HG03135 (cell line): ENCODE data around the gene C1orf174.

Source experiments
- ATAC-seq: cut with Tn5 transposase; IDR thresholded peaks from one replicate; pipeline ENCODE4 v1.9.1; 2021; ENCODE audit warnings: mild to moderate bottlenecking, moderate library complexity; ENCODE audit not compliant: unreplicated experiment

C1orf174 gene

GRCh38 chr1:3910857-3911845 is 11.1 kb upstream of the C1orf174 start:
- ATAC-seq, result no peak

- ATAC-seq, result no peak
Observed at GRCh38 chr1:3910049-3910731, 10.1 kb upstream of the C1orf174 start.

- ATAC-seq, result no peak
Observed at GRCh38 chr1:3909615-3910014, 9.5 kb upstream of the C1orf174 start.

GRCh38 chr1:3908886-3909517 is 8.9 kb upstream of the C1orf174 start:
- no peak for ATAC-seq

- ATAC-seq, result no peak
Observed at GRCh38 chr1:3907621-3908165, 7.6 kb upstream of the C1orf174 start.

- no peak for ATAC-seq
Observed at GRCh38 chr1:3907031-3907534, 7.0 kb upstream of the C1orf174 start.

- ATAC-seq, result no peak
Observed at GRCh38 chr1:3906672-3907020, 6.6 kb upstream of the C1orf174 start.

GRCh38 chr1:3905953-3906671 is 6.0 kb upstream of the C1orf174 start:
- ATAC-seq, result no peak

- ATAC-seq, result no peak
Observed at GRCh38 chr1:3905266-3905952, 5.3 kb upstream of the C1orf174 start.

- no peak for ATAC-seq
Observed at GRCh38 chr1:3904843-3905185, 4.7 kb upstream of the C1orf174 start.

- ATAC-seq, result no peak
Observed at GRCh38 chr1:3904006-3904842, 4.2 kb upstream of the C1orf174 start.

GRCh38 chr1:3903141-3904005 is 3.3 kb upstream of the C1orf174 start:
- ATAC-seq, result no peak

GRCh38 chr1:3902571-3903091 is 2.6 kb upstream of the C1orf174 start:
- no peak for ATAC-seq

GRCh38 chr1:3902111-3902511 is 2.0 kb upstream of the C1orf174 start:
- no peak for ATAC-seq

GRCh38 chr1:3900969-3901529 is 977 bp upstream of the C1orf174 start:
- peak; percentile 51 for ATAC-seq

GRCh38 chr1:3899754-3900149 is 320 bp downstream of the C1orf174 start:
- ATAC-seq, result no peak

- ATAC-seq, result no peak
Observed at GRCh38 chr1:3898994-3899753, 898 bp downstream of the C1orf174 start.
